Mesenchymal stem cell (in vitro differentiated cells and primary cell): ENCODE data around the gene FAM184A.

Experiments used
- DNase-seq: peaks from one replicate; pipeline ENCODE4 v3.0.0-alpha.2; 2013
- H2AFZ ChIP-seq: one replicate; pipeline ENCODE4 v1.6.1; 2013; ENCODE audit warnings: low read depth, mild to moderate bottlenecking, control low read depth, inconsistent platforms, low read length, moderate library complexity
- H2AK5ac ChIP-seq: 2 replicates; pipeline ENCODE4 v1.6.1; 2013; ENCODE audit warnings: low read length, moderate library complexity, mild to moderate bottlenecking, inconsistent platforms; ENCODE audit not compliant: severe bottlenecking
- H2BK120ac ChIP-seq: one replicate; pipeline ENCODE4 v1.6.1; 2013; ENCODE audit warnings: low read depth, mild to moderate bottlenecking, inconsistent platforms, low read length, moderate library complexity
- H2BK12ac ChIP-seq, 2 experiments: one replicate each; pipeline ENCODE4 v1.6.1; 2013; ENCODE audit warnings: inconsistent platforms in 2 of 2, low read length in 2 of 2, mild to moderate bottlenecking in 2 of 2, moderate library complexity in 2 of 2, control low read depth in 1 of 2
- H2BK15ac ChIP-seq: one replicate; pipeline ENCODE4 v1.6.1; 2013; ENCODE audit warnings: mild to moderate bottlenecking, low read depth, inconsistent platforms; ENCODE audit not compliant: poor library complexity, severe bottlenecking
- H2BK5ac ChIP-seq: 2 replicates; pipeline ENCODE4 v1.6.1; 2013; ENCODE audit warnings: low read depth, mild to moderate bottlenecking, low read length, control low read depth, inconsistent platforms; ENCODE audit not compliant: poor library complexity, severe bottlenecking
- H3K14ac ChIP-seq, 2 experiments: one replicate each; pipeline ENCODE4 v1.6.1; 2013; ENCODE audit warnings: inconsistent platforms in 2 of 2, low read length in 2 of 2, control low read depth in 1 of 2, mild to moderate bottlenecking in 1 of 2, moderate library complexity in 1 of 2
- H3K18ac ChIP-seq, 2 experiments: one replicate each; pipeline ENCODE4 v1.6.1; 2013; ENCODE audit warnings: inconsistent platforms in 2 of 2, low read length in 2 of 2, control low read depth in 1 of 2, low read depth in 1 of 2, mild to moderate bottlenecking in 1 of 2
- H3K23ac ChIP-seq, 2 experiments: one replicate each; pipeline ENCODE4 v1.6.1; 2013; ENCODE audit warnings: inconsistent platforms in 2 of 2, low read length in 2 of 2, mild to moderate bottlenecking in 2 of 2, moderate library complexity in 2 of 2, control low read depth in 1 of 2
- H3K27ac ChIP-seq: 2 replicates; pipeline ENCODE4 v1.5.1; 2013; ENCODE audit warnings: mild to moderate bottlenecking, moderate library complexity, low read length, control low read depth, inconsistent platforms; ENCODE audit not compliant: poor library complexity, severe bottlenecking
- H3K27me3 ChIP-seq, 2 experiments: 2 replicates each; pipeline versions ENCODE4 v1.6.1 to v1.7.0; 2013; ENCODE audit warnings: low read length in 2 of 2, mild to moderate bottlenecking in 2 of 2, moderate library complexity in 2 of 2, control low read depth in 1 of 2, inconsistent platforms in 1 of 2; ENCODE audit not compliant: control insufficient read depth in 1 of 2, insufficient read depth in 1 of 2
- H3K36me3 ChIP-seq, 2 experiments: 2 replicates each; pipeline versions ENCODE4 v1.6.1 to v1.7.0; 2013; ENCODE audit warnings: low read length in 2 of 2, control low read depth in 1 of 2, inconsistent platforms in 1 of 2, low read depth in 1 of 2, mild to moderate bottlenecking in 1 of 2; ENCODE audit not compliant: insufficient read depth in 2 of 2, control insufficient read depth in 1 of 2
- H3K4ac ChIP-seq, 2 experiments: one replicate each; pipeline ENCODE4 v1.6.1; 2013; ENCODE audit warnings: inconsistent platforms in 2 of 2, low read length in 2 of 2, mild to moderate bottlenecking in 2 of 2, moderate library complexity in 2 of 2, control low read depth in 1 of 2, low read depth in 1 of 2
- H3K4me1 ChIP-seq: 2 replicates; pipeline ENCODE4 v1.6.1; 2013; ENCODE audit warnings: low read depth, low read length, control low read depth; ENCODE audit not compliant: control insufficient read depth, insufficient read depth
- H3K4me2 ChIP-seq: 2 replicates; pipeline ENCODE4 v1.6.1; 2013; ENCODE audit warnings: low read length, mild to moderate bottlenecking, inconsistent platforms; ENCODE audit not compliant: poor library complexity, severe bottlenecking
- H3K4me3 ChIP-seq, 2 experiments: 2 replicates each; pipeline versions ENCODE4 v1.5.1 to v1.7.0; 2013; ENCODE audit warnings: low read length in 2 of 2, mild to moderate bottlenecking in 2 of 2, control low read depth in 1 of 2, low read depth in 1 of 2; ENCODE audit not compliant: insufficient read depth in 1 of 2
- H3K79me1 ChIP-seq: replicated peaks from 2 replicates; pipeline ENCODE4 v1.6.1; 2013; ENCODE audit warnings: mild to moderate bottlenecking, control low read depth, low read length, inconsistent platforms; ENCODE audit not compliant: poor library complexity, severe bottlenecking
- H3K9ac ChIP-seq: 2 replicates; pipeline ENCODE4 v1.7.0; 2013; ENCODE audit warnings: mild to moderate bottlenecking, low read length, moderate library complexity
- H3K9me3 ChIP-seq: 2 replicates; pipeline ENCODE4 v1.7.0; 2013; ENCODE audit warnings: mild to moderate bottlenecking, low read length; ENCODE audit not compliant: control insufficient read depth
- H4K8ac ChIP-seq: one replicate; pipeline ENCODE4 v1.6.1; 2013; ENCODE audit warnings: inconsistent platforms, mild to moderate bottlenecking, low read length, moderate library complexity
- H4K91ac ChIP-seq: one replicate; pipeline ENCODE4 v1.6.1; 2013; ENCODE audit warnings: mild to moderate bottlenecking, low read length, inconsistent platforms
- WGBS: methylation state at CpG from one replicate; pipeline ENCODE4 v1.1.7; 2013; ENCODE audit warnings: mixed read lengths; 5-methylcytosine and 5-hydroxymethylcytosine counted together

FAM184A gene

GRCh38 chr6:118971682-118972081 lies 106.8 kb downstream of the FAM184A start:
- Histone ChIP-seq H3K9me3 (no peaks in the 10 kb centered on the region), H3K9ac (no peak overlapping the region), H2BK12ac (no peak overlapping the region), H3K4me1 (no peaks in the 10 kb centered on the region), H3K23ac (no peak overlapping the region), H3K4me3 (no peak overlapping the region), H3K27me3 (no peaks in the 10 kb centered on the region), H4K91ac (no peak overlapping the region), H3K27ac (no peak overlapping the region), H4K8ac (no peak overlapping the region), H2BK5ac (no peak overlapping the region), H3K36me3 (no peaks in the 10 kb centered on the region), H3K18ac (no peak overlapping the region), H3K79me1 (no peaks in the 10 kb centered on the region), H3K14ac (no peak overlapping the region), H2BK15ac (no peak overlapping the region), H2AFZ (no peak overlapping the region), H2BK120ac (no peak overlapping the region), H2AK5ac (no peak overlapping the region), H3K4me2 (no peak overlapping the region), H3K4ac (no peak overlapping the region)
- 86% methylated on average over 1 of the region's 1 CpG for WGBS
- DNase-seq, result no peak

- H3K4ac ChIP-seq, result no peak overlapping the region
- no peak overlapping the region for H3K4me3 ChIP-seq
- H4K8ac ChIP-seq, result no peak overlapping the region
- H4K91ac ChIP-seq, result no peak overlapping the region
- H3K18ac ChIP-seq, result no peak overlapping the region
- no peak overlapping the region for H3K4me2 ChIP-seq
- H3K23ac ChIP-seq, result no peak overlapping the region
- H2AFZ ChIP-seq, result no peak overlapping the region
- H2BK15ac ChIP-seq, result no peak overlapping the region
- no peak overlapping the region for H2AK5ac ChIP-seq
- no peak overlapping the region for H3K14ac ChIP-seq
- H3K9me3 ChIP-seq, result no peaks in the 10 kb centered on the region
- H3K9ac ChIP-seq, result no peak overlapping the region
- no peak for DNase-seq
- no peak overlapping the region for H2BK5ac ChIP-seq
- H3K4me1 ChIP-seq, result no peaks in the 10 kb centered on the region
- H2BK12ac ChIP-seq, result no peak overlapping the region
- H3K79me1 ChIP-seq, result no peaks in the 10 kb centered on the region
- H3K36me3 ChIP-seq, result no peaks in the 10 kb centered on the region
- no peak overlapping the region for H2BK120ac ChIP-seq
- H3K27ac ChIP-seq, result no peak overlapping the region
- 96% methylated on average over 2 of the region's 3 CpGs for WGBS
- H3K27me3 ChIP-seq, result no peaks in the 10 kb centered on the region
Measured at GRCh38 chr6:118970866-118971265, 107.6 kb downstream of the FAM184A start.

- Histone ChIP-seq H3K27ac (no peak overlapping the region), H3K36me3 (no peaks in the 10 kb centered on the region)
- no CpG with 5 or more reads among the region's 2 CpGs for WGBS
Measured at GRCh38 chr6:118968416-118968815, 110.0 kb downstream of the FAM184A start.

DNA sequence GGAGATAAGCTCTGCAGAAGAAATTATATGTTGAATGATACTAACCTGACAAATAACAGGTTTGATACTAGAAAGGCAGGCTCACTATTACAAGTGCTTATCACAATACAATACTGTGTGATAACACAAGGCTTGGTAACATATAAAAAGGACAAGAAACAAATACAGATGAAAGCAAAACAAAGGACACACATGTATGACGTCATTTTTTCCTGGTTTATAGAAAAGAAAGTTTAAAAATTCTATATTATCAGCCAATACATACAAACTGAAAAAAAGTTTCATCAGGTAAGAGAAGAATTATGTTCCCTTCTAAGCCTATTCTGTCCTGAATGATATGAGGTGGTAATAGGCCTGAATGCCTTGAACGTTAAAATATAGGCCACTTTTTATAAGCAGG lies 111.2 kb downstream of the FAM184A start:
- no peak for DNase-seq
- WGBS, result 73% methylated on average over 1 of the region's 2 CpGs
- no peaks in the 10 kb centered on the region for H3K36me3 ChIP-seq
- no peak overlapping the region for H3K4me2 ChIP-seq
- no peak overlapping the region for H3K4ac ChIP-seq
- H2AK5ac ChIP-seq, result no peak overlapping the region
- H3K4me3 ChIP-seq, result no peak overlapping the region
- no peak overlapping the region for H3K9ac ChIP-seq
- H3K79me1 ChIP-seq, result no peaks in the 10 kb centered on the region
- no peak overlapping the region for H3K18ac ChIP-seq
- no peak overlapping the region for H2BK5ac ChIP-seq
- no peak overlapping the region for H3K14ac ChIP-seq
- H2BK120ac ChIP-seq, result no peak overlapping the region
- no peaks in the 10 kb centered on the region for H3K27me3 ChIP-seq
- H3K9me3 ChIP-seq, result no peaks in the 10 kb centered on the region
- no peak overlapping the region for H4K91ac ChIP-seq
- no peak overlapping the region for H4K8ac ChIP-seq
- no peaks in the 10 kb centered on the region for H3K4me1 ChIP-seq
- H2BK12ac ChIP-seq, result no peak overlapping the region
- no peak overlapping the region for H3K23ac ChIP-seq
- no peak overlapping the region for H2AFZ ChIP-seq
- H3K27ac ChIP-seq, result no peak overlapping the region
- no peak overlapping the region for H2BK15ac ChIP-seq

More at GRCh38 chr6:118968416-118968815, 110.0 kb downstream of the FAM184A start:
- Histone ChIP-seq H3K4ac (no peak overlapping the region), H4K91ac (no peak overlapping the region), H2AK5ac (no peak overlapping the region), H3K14ac (no peak overlapping the region), H3K9ac (no peak overlapping the region), H3K79me1 (no peaks in the 10 kb centered on the region), H3K4me3 (no peak overlapping the region), H3K4me2 (no peak overlapping the region), H3K9me3 (no peaks in the 10 kb centered on the region), H2BK12ac (no peak overlapping the region), H2BK5ac (no peak overlapping the region), H2BK120ac (no peak overlapping the region), H3K18ac (no peak overlapping the region), H3K4me1 (no peaks in the 10 kb centered on the region), H4K8ac (no peak overlapping the region), H2BK15ac (no peak overlapping the region), H3K23ac (no peak overlapping the region), H3K27me3 (no peaks in the 10 kb centered on the region), H2AFZ (no peak overlapping the region)
- peak; percentile 28 for DNase-seq
